H1 (cell line): ENCODE results near the gene ADAMTSL2.

ENCODE experiments used
- CTCF ChIP-seq, 3 experiments: IDR thresholded peaks; 1 replicate in 2 of 3; 2 replicates in 1 of 3; pipeline versions ENCODE4 v1.5.1 to v1.6.1; 2011; ENCODE audit warnings: low read length in 3 of 3, mild to moderate bottlenecking in 3 of 3, inconsistent platforms in 2 of 3, low read depth in 1 of 3, moderate library complexity in 1 of 3; ENCODE audit not compliant: insufficient read depth in 1 of 3; ENCODE audit errors: control extremely low read depth in 1 of 3
- POLR2A ChIP-seq, 2 experiments: IDR thresholded peaks; 1 replicate in 1 of 2; 2 replicates in 1 of 2; pipeline ENCODE4 v1.6.1; 2011; ENCODE audit warnings: low read depth in 2 of 2, low read length in 2 of 2, mild to moderate bottlenecking in 2 of 2; ENCODE audit errors: control extremely low read depth in 1 of 2

- peak in 2 of 3 experiments; percentile 18 to 53; a peak in 2 of 4 replicates for TF ChIP-seq CTCF (IDR thresholded peaks at IDR 0.05; ENCODE audit: control extremely low read depth in 1 of 3, insufficient read depth in 1 of 3, low read depth in 1 of 3, low read length in 3 of 3)
- no peak for TF ChIP-seq POLR2A (IDR thresholded peaks at IDR 0.05; ENCODE audit: control extremely low read depth in 1 of 2, low read depth in 2 of 2, low read length in 2 of 2)
Measured at GRCh38 chr9:133592731-133593409, 58.4 kb downstream of the ADAMTSL2 start.
